A549 (cell line): ENCODE measurements around the gene RIIAD1. TPM values are rescaled to one million over a fixed set of nuclear protein-coding genes. Genes with fewer than 3 reads are reported as not detected.

Experiments used
- ATAC-seq, 2 experiments: fragments of 200-7000 bp in 1 of 2; fragments of >200 bp in 1 of 2; cut with Nextera tagmentation in 1 of 2; cut with Tn5 transposase in 1 of 2; 3 replicates each; pipeline versions ENCODE4 v1.8.0 to v1.9.1; 2018 to 2020; ENCODE audit warnings: mild to moderate bottlenecking in 1 of 2, moderate library complexity in 1 of 2
- CTCF ChIA-PET: fragments of 300-600 bp; sonication (Branson Sonifier 250); formaldehyde crosslinking; extraction: SDS; loops from one replicate; lab custom pipeline; 2021; ENCODE audit warnings: antibody characterized with exemption, inconsistent platforms; lab: Yijun Ruan, JAX
- POLR2A ChIA-PET: fragments of 350-600 bp; formaldehyde crosslinking; extraction: SDS; loops from one replicate; lab custom pipeline; 2021; ENCODE audit warnings: antibody characterized with exemption, inconsistent platforms; lab: Yijun Ruan, JAX
- DNase-seq, 2 experiments: peaks; one replicate each; pipeline versions ENCODE4 v3.0.0 to v3.0.0-alpha.2; 2011 to 2016; ENCODE audit warnings: low read depth in 1 of 2, low spot score in 1 of 2
- FAIRE-seq: peaks from 2 replicates; lab custom pipeline; 2011; peaks lifted over from hg19 to GRCh38; lab: Jason Lieb, UNC
- H3K27ac ChIP-seq, 2 experiments: fragments of >200 bp; sonication (Bioruptor Twin); formaldehyde crosslinking; 3 replicates each; pipeline ENCODE4 v1.5.1; 2016 to 2017
- H3K4me1 ChIP-seq: fragments of >200 bp; sonication (Bioruptor Twin); formaldehyde crosslinking; 3 replicates; pipeline ENCODE4 v1.6.1; 2016
- H3K4me2 ChIP-seq: fragments of >200 bp; sonication (Bioruptor Twin); formaldehyde crosslinking; 3 replicates; pipeline ENCODE4 v1.6.1; 2016
- H3K4me3 ChIP-seq: fragments of >200 bp; sonication (Bioruptor Twin); formaldehyde crosslinking; 3 replicates; pipeline ENCODE4 v1.5.1; 2016
- H3K9me3 ChIP-seq: fragments of >200 bp; sonication (Bioruptor Twin); formaldehyde crosslinking; 3 replicates; pipeline ENCODE4 v1.6.1; 2016
- ATOH8 ChIP-seq: fragments of 250-450 bp; sonication (Bioruptor Pico); IDR thresholded peaks from 2 replicates; pipeline ENCODE4 v1.5.0; 2020; ENCODE audit warnings: low read depth, mild to moderate bottlenecking, moderate library complexity
- CBX2 ChIP-seq: fragments of 200-600 bp; sonication (generic); IDR thresholded peaks from 2 replicates; pipeline ENCODE4 v1.6.1; 2016; ENCODE audit warnings: low read depth, mild to moderate bottlenecking, borderline replicate concordance
- CEBPB ChIP-seq, 2 experiments: fragments of >200 bp in 1 of 2; sonication (Bioruptor Twin) in 1 of 2; formaldehyde crosslinking in 1 of 2; IDR thresholded peaks; 2 replicates each; pipeline ENCODE4 v1.6.1; 2012 to 2016
- CHD4 ChIP-seq: fragments of 200-600 bp; sonication (generic); IDR thresholded peaks from 2 replicates; pipeline ENCODE4 v1.6.1; 2016; ENCODE audit warnings: antibody characterized with exemption, mild to moderate bottlenecking, borderline replicate concordance
- E2F6 ChIP-seq: IDR thresholded peaks from 2 replicates; pipeline ENCODE4 v1.6.1; 2012; ENCODE audit warnings: low read depth, borderline replicate concordance
- EHF ChIP-seq: fragments of 250-450 bp; sonication (Bioruptor Pico); IDR thresholded peaks from 2 replicates; pipeline ENCODE4 v1.5.0; 2020; ENCODE audit warnings: mild to moderate bottlenecking
- FOSB ChIP-seq: fragments of 250-450 bp; sonication (Bioruptor Pico); IDR thresholded peaks from 2 replicates; pipeline ENCODE4 v1.5.0; 2020; ENCODE audit warnings: mild to moderate bottlenecking, moderate library complexity
- FOSL2 ChIP-seq, 2 experiments: fragments of 450-650 bp in 1 of 2; fragments of >200 bp in 1 of 2; sonication (Bioruptor Twin) in 1 of 2; formaldehyde crosslinking; IDR thresholded peaks; 2 replicates each; pipeline versions ENCODE4 v1.5.0 to v1.6.1; 2016 to 2020; ENCODE audit warnings: mild to moderate bottlenecking in 1 of 2, moderate library complexity in 1 of 2
- FOXS1 ChIP-seq: fragments of 250-450 bp; sonication (Bioruptor Pico); IDR thresholded peaks from 2 replicates; pipeline ENCODE4 v1.5.0; 2020; ENCODE audit warnings: mild to moderate bottlenecking, moderate library complexity
- GATA3 ChIP-seq: IDR thresholded peaks from 2 replicates; pipeline ENCODE4 v1.6.1; 2012; ENCODE audit warnings: borderline replicate concordance
- HDAC2 ChIP-seq: fragments of 200-600 bp; sonication (generic); IDR thresholded peaks from 2 replicates; pipeline ENCODE4 v1.6.1; 2016
- HOXA7 ChIP-seq: fragments of 250-450 bp; sonication (Bioruptor Pico); IDR thresholded peaks from 2 replicates; pipeline ENCODE4 v1.5.0; 2020; ENCODE audit warnings: mild to moderate bottlenecking, moderate library complexity
- HOXB13 ChIP-seq: fragments of 250-450 bp; sonication (Bioruptor Pico); IDR thresholded peaks from 2 replicates; pipeline ENCODE4 v1.5.0; 2020; ENCODE audit warnings: low read depth, mild to moderate bottlenecking, moderate library complexity
- JUN ChIP-seq, 2 experiments: fragments of >200 bp; sonication (Bioruptor Twin); formaldehyde crosslinking; IDR thresholded peaks; 2 replicates in 1 of 2; 3 replicates in 1 of 2; pipeline ENCODE4 v1.6.1; 2016 to 2017
- JUNB ChIP-seq: fragments of >200 bp; sonication (Bioruptor Twin); formaldehyde crosslinking; IDR thresholded peaks from 2 replicates; pipeline ENCODE4 v1.6.1; 2016
- KDM5A ChIP-seq: fragments of 200-600 bp; sonication (generic); IDR thresholded peaks from 2 replicates; pipeline ENCODE4 v1.6.1; 2016; ENCODE audit warnings: antibody characterized with exemption, mild to moderate bottlenecking
- MAX ChIP-seq: IDR thresholded peaks from 2 replicates; pipeline ENCODE4 v1.6.1; 2012
- MAZ ChIP-seq: fragments of 150-350 bp; IDR thresholded peaks from 2 replicates; pipeline ENCODE4 v1.6.1; 2014; ENCODE audit warnings: antibody characterized with exemption, low read depth, low read length, borderline replicate concordance
- NFE2L2 ChIP-seq: fragments of 150-350 bp; conservative IDR thresholded peaks from 2 replicates; pipeline ENCODE4 v1.6.1; 2014; ENCODE audit warnings: low read length
- PBX3 ChIP-seq: IDR thresholded peaks from 2 replicates; pipeline ENCODE4 v1.6.1; 2012
- PHF8 ChIP-seq: fragments of 200-600 bp; sonication (generic); IDR thresholded peaks from 2 replicates; pipeline ENCODE4 v1.6.1; 2016; ENCODE audit warnings: low read depth, mild to moderate bottlenecking, antibody characterized with exemption, moderate library complexity, borderline replicate concordance
- RAD21 ChIP-seq, 2 experiments: fragments of >200 bp in 1 of 2; sonication (Bioruptor Twin) in 1 of 2; formaldehyde crosslinking in 1 of 2; IDR thresholded peaks in 1 of 2; conservative IDR thresholded peaks in 1 of 2; 2 replicates in 1 of 2; 3 replicates in 1 of 2; pipeline ENCODE4 v1.6.1; 2012 to 2018; ENCODE audit warnings: inconsistent platforms in 1 of 2
- REST ChIP-seq: fragments of 200-600 bp; sonication (generic); IDR thresholded peaks from 2 replicates; pipeline ENCODE4 v1.6.1; 2016; ENCODE audit warnings: antibody characterized with exemption, mild to moderate bottlenecking, moderate library complexity
- RNF2 ChIP-seq: fragments of 200-600 bp; sonication (generic); IDR thresholded peaks from 2 replicates; pipeline ENCODE4 v1.6.1; 2016; ENCODE audit warnings: low read depth, mild to moderate bottlenecking, antibody characterized with exemption, moderate library complexity, borderline replicate concordance
- SREBF2 ChIP-seq: fragments of 450-650 bp; IDR thresholded peaks from 2 replicates; pipeline ENCODE4 v1.6.1; 2014; ENCODE audit warnings: mild to moderate bottlenecking, moderate library complexity
- TP53 ChIP-seq: fragments of 250-450 bp; sonication (Bioruptor Pico); IDR thresholded peaks from 2 replicates; pipeline ENCODE4 v1.5.0; 2021; ENCODE audit warnings: mild to moderate bottlenecking, moderate library complexity
- ZC3H11A ChIP-seq: fragments of 450-650 bp; IDR thresholded peaks from 2 replicates; pipeline ENCODE4 v1.6.1; 2014; ENCODE audit warnings: antibody characterized with exemption, mild to moderate bottlenecking
- ZNF302 ChIP-seq: fragments of 250-450 bp; sonication (Bioruptor Pico); IDR thresholded peaks from 2 replicates; pipeline ENCODE4 v1.9.0; 2021; ENCODE audit warnings: inconsistent platforms, mild to moderate bottlenecking, moderate library complexity
- WGBS: methylation state at CpG from one replicate; pipeline ENCODE4 v1.1.6; 2017; ENCODE audit errors: missing lambda C conversion rate; 5-methylcytosine and 5-hydroxymethylcytosine counted together
- polyA plus RNA-seq, 4 experiments: library from polyadenylated mRNA; depleted of rRNA in 3 of 4; stranded (reverse); fragments of >200 nt; fragmentation: RNase III in 1 of 4; extraction: RNeasy Plus Mini Kit Qiagen cat#74134 plus additional on column Dnase treatment in 1 of 4; gene quantifications; 2 replicates in 3 of 4; 3 replicates in 1 of 4; pipeline ENCODE4 v1.2.3, GENCODE V29; 2011 to 2017

Gene RIIAD1
- polyA plus RNA-seq, 2 of the 4 experiments (the other 2 are of a cell fraction) = not detected

- WGBS = 59% methylated on average over 3 of the region's 3 CpGs
- CTCF ChIA-PET = interaction anchor here (0.7 to 2.8 kb wide), 6 partner anchors 9 to 120 kb away, joined by 3 to 8 read pairs (median 5); no protein-coding TSS in a partner anchor
- FAIRE-seq (no peak), ATAC-seq (no peak), DNase-seq (no peak)
- Histone ChIP-seq H3K27ac (no peak overlapping the region), H3K9me3 (no peaks in the 10 kb centered on the region), H3K4me2 (no peak overlapping the region), H3K4me3 (no peak overlapping the region), H3K4me1 (no peaks in the 10 kb centered on the region)
- TF ChIP-seq HOXA7 (CRISPR knock-in tag) = no peak
- no peak for TF ChIP-seq NFE2L2
- no peak for TF ChIP-seq CBX2
- TF ChIP-seq FOXS1 (CRISPR knock-in tag) = no peak
- no peak for TF ChIP-seq TP53 (CRISPR knock-in tag)
- TF ChIP-seq JUN (IDR thresholded peaks at IDR 0.05) = no peak
- TF ChIP-seq HOXB13 = no peak
- TF ChIP-seq KDM5A = no peak
- TF ChIP-seq HDAC2 = no peak
- TF ChIP-seq E2F6 = no peak
- TF ChIP-seq CEBPB (IDR thresholded peaks at IDR 0.05) = no peak
- TF ChIP-seq EHF (CRISPR knock-in tag) = no peak
- TF ChIP-seq JUNB = no peak
- no peak for TF ChIP-seq RAD21 (conservative IDR thresholded peaks at IDR 0.05 in 1 of 2, IDR thresholded peaks at IDR 0.05 in 1 of 2)
- no peak for TF ChIP-seq FOSB
- POLR2A ChIA-PET = no interaction called here
Measured at GRCh38 chr1:151774256-151774922, 53.1 kb downstream of the RIIAD1 start.

- no peak for FAIRE-seq
- no peak for ATAC-seq
- Histone ChIP-seq H3K4me3 (no peak overlapping the region), H3K9me3 (no peaks in the 10 kb centered on the region), H3K27ac (no peak overlapping the region), H3K4me1 (no peaks in the 10 kb centered on the region), H3K4me2 (no peak overlapping the region)
- CTCF ChIA-PET = interaction anchor here (1.0 to 2.0 kb wide), 4 partner anchors 12 to 41 kb away, joined by 3 to 8 read pairs (median 3); no protein-coding TSS in a partner anchor
- POLR2A ChIA-PET = no interaction called here
- 92% methylated on average over 7 of the region's 7 CpGs for WGBS
- no peak for DNase-seq
- TF ChIP-seq REST (no peak), EHF (CRISPR knock-in tag) (no peak), GATA3 (no peak), RAD21 (conservative IDR thresholded peaks at IDR 0.05 in 1 of 2, IDR thresholded peaks at IDR 0.05 in 1 of 2) (no peak), RNF2 (no peak), CBX2 (no peak), ZNF302 (CRISPR knock-in tag) (no peak), CEBPB (IDR thresholded peaks at IDR 0.05) (no peak), PHF8 (no peak), MAX (no peak), MAZ (no peak), HDAC2 (no peak), CHD4 (no peak), ZC3H11A (no peak), FOSL2 (IDR thresholded peaks at IDR 0.05) (no peak), FOSL2 (CRISPR knock-in tag; IDR thresholded peaks at IDR 0.05) (no peak), SREBF2 (no peak), PBX3 (no peak), ATOH8 (CRISPR knock-in tag) (no peak), FOXS1 (CRISPR knock-in tag) (no peak)
Measured at GRCh38 chr1:151775894-151776664, 54.8 kb downstream of the RIIAD1 start.
